ENCODE measurements around the gene ARID1B.
A peak's percentile ranks its signal among the peaks of the same experiment; 100 is the strongest.

Gene ARID1B

GRCh38 chr6:156807028-156807427 lies 29.9 kb downstream of the ARID1B start:
- Histone ChIP-seq H3K9me3 (ENCODE audit: control insufficient read depth, insufficient read depth, low read depth, low read length) (no peaks in the 10 kb centered on the region), H3K27ac (ENCODE audit: extremely low read depth, low read depth, low read length) (no peak overlapping the region), H3K36me3 (ENCODE audit: control insufficient read depth in 2 of 2, insufficient read depth in 1 of 2, low read length in 2 of 2) (no peaks in the 10 kb centered on the region), H3K4me1 (ENCODE audit: control insufficient read depth, insufficient read depth, low read length) (peaks cover 28% of the 10 kb centered on the region), H3K4me3 (ENCODE audit: low read depth, low read length) (no peak overlapping the region)
- CTCF ChIA-PET: interaction anchor here (0.6 to 1.6 kb wide), 3 partner anchors 10 to 93 kb away, joined by 3 to 5 read pairs (median 4); no protein-coding TSS in a partner anchor
- POLR2A ChIA-PET: no interaction called here
- TF ChIP-seq ZNF24 (tag by site-specific recombination; IDR thresholded peaks at IDR 0.05) (no peak), HOXA7 (CRISPR knock-in tag; IDR thresholded peaks at IDR 0.05; ENCODE audit: borderline replicate concordance) (no peak), PRDM6 (tag by site-specific recombination; IDR thresholded peaks at IDR 0.05) (no peak), ZNF664 (tag by site-specific recombination; IDR thresholded peaks at IDR 0.05) (peak; percentile 76; the same call in 1 of the 2 replicates), ZNF561 (tag by site-specific recombination; IDR thresholded peaks at IDR 0.05; ENCODE audit: borderline replicate concordance) (no peak), ZNF645 (tag by site-specific recombination; IDR thresholded peaks at IDR 0.05) (no peak), REPIN1 (tag by site-specific recombination; IDR thresholded peaks at IDR 0.05; ENCODE audit: low read depth) (no peak), ZNF146 (tag by site-specific recombination; IDR thresholded peaks at IDR 0.05) (no peak)

- Histone ChIP-seq H3K36me3 (ENCODE audit: control insufficient read depth in 2 of 2, insufficient read depth in 1 of 2, low read length in 2 of 2) (no peaks in the 10 kb centered on the region), H3K27ac (ENCODE audit: extremely low read depth, low read depth, low read length) (no peak overlapping the region), H3K9me3 (ENCODE audit: control insufficient read depth, insufficient read depth, low read depth, low read length) (no peaks in the 10 kb centered on the region), H3K4me3 (ENCODE audit: low read depth, low read length) (no peak overlapping the region), H3K4me1 (ENCODE audit: control insufficient read depth, insufficient read depth, low read length) (peaks cover 24% of the 10 kb centered on the region)
- TF ChIP-seq REST (tag by site-specific recombination; IDR thresholded peaks at IDR 0.05) (peak; percentile 70), ZNF600 (tag by site-specific recombination; IDR thresholded peaks at IDR 0.05) (0 out of 2 replicates have a peak, but pooled peaks have one; percentile 31), ZBTB48 (tag by site-specific recombination; IDR thresholded peaks at IDR 0.05) (no peak), ZFP3 (tag by site-specific recombination; IDR thresholded peaks at IDR 0.05; ENCODE audit: low read depth) (no peak)
- ChIA-PET POLR2A (no interaction called here), CTCF (interaction anchor here (0.6 to 1.5 kb wide), 2 partner anchors 238 to 322 kb away, joined by 3 to 4 read pairs; no protein-coding TSS in a partner anchor)
Observed at GRCh38 chr6:156807795-156808194, 30.6 kb downstream of the ARID1B start.

- peaks cover 24% of the 10 kb centered on the region for H3K4me1 ChIP-seq (ENCODE audit: control insufficient read depth, insufficient read depth, low read length)
- POLR2A ChIA-PET: no interaction called here
- no peak overlapping the region for H3K27ac ChIP-seq (ENCODE audit: extremely low read depth, low read depth, low read length)
- no peak overlapping the region for H3K4me3 ChIP-seq (ENCODE audit: low read depth, low read length)
- H3K9me3 ChIP-seq (ENCODE audit: control insufficient read depth, insufficient read depth, low read depth, low read length): no peaks in the 10 kb centered on the region
- H3K36me3 ChIP-seq (ENCODE audit: control insufficient read depth in 2 of 2, insufficient read depth in 1 of 2, low read length in 2 of 2): no peaks in the 10 kb centered on the region
- CTCF ChIA-PET: interaction anchor here (0.6 to 1.5 kb wide), 2 partner anchors 237 to 321 kb away, joined by 3 to 4 read pairs; no protein-coding TSS in a partner anchor
- no peak for TF ChIP-seq ZNF692 (tag by site-specific recombination; IDR thresholded peaks at IDR 0.05)
- TF ChIP-seq ZSCAN16 (tag by site-specific recombination; IDR thresholded peaks at IDR 0.05): no peak
- TF ChIP-seq ZBTB17 (tag by site-specific recombination; IDR thresholded peaks at IDR 0.05): peak; percentile 11; the same call in 1 of the 2 replicates
- no peak for TF ChIP-seq ZNF449 (tag by site-specific recombination; IDR thresholded peaks at IDR 0.05)
- TF ChIP-seq GLI4 (tag by site-specific recombination; IDR thresholded peaks at IDR 0.05): no peak
- no peak for TF ChIP-seq ZSCAN30 (tag by site-specific recombination; IDR thresholded peaks at IDR 0.05)
- TF ChIP-seq ZNF501 (tag by site-specific recombination; IDR thresholded peaks at IDR 0.05): no peak
- no peak for TF ChIP-seq ZNF600 (tag by site-specific recombination; IDR thresholded peaks at IDR 0.05)
- TF ChIP-seq ZEB2 (tag by site-specific recombination; IDR thresholded peaks at IDR 0.05): no peak
- no peak for TF ChIP-seq ZNF560 (tag by site-specific recombination; IDR thresholded peaks at IDR 0.05; ENCODE audit: borderline replicate concordance)
- TF ChIP-seq ZBTB20 (tag by site-specific recombination; IDR thresholded peaks at IDR 0.05): no peak
- no peak for TF ChIP-seq ZNF19 (tag by site-specific recombination; IDR thresholded peaks at IDR 0.05; ENCODE audit: low read depth)
Observed at GRCh38 chr6:156808287-156808686, 31.1 kb downstream of the ARID1B start.

Data from HEK293 (cell line).